NK-92 treated with Interleukin-12 subunit alpha and Interleukin-12 subunit beta, amount 100 ng/mL, for 24 hours (cell line): Measurements from ENCODE around the gene S100B.
A peak's percentile ranks its signal among the peaks of the same experiment; 100 is the strongest.
"Not testable (repeated sequence)": the region's sequence is repeated elsewhere in the genome, so short reads cannot be mapped to it uniquely, and the experiment has no call there.

Experiments
- DNase-seq: peaks from one replicate; lab custom pipeline; 2025; lab: John Stamatoyannopoulos, UW

The S100B gene

GRCh38 chr21:46604975-46605766 is at the start of gene S100B:
Gene S100B (minus strand): TSS chr21:46605082. CDS start chr21:46602415, 2,667 bp downstream.
- no peak for DNase-seq

- no peak for DNase-seq
These were observed 46.2 kb upstream of the S100B start for GRCh38 chr21:46651121-46651520.

GRCh38 chr21:46650476-46651098 is 45.7 kb upstream of the S100B start:
- DNase-seq: no peak

- DNase-seq: no peak
These were observed 44.5 kb upstream of the S100B start for GRCh38 chr21:46649356-46649755.

GRCh38 chr21:46648539-46648938 is 43.7 kb upstream of the S100B start:
- DNase-seq: no peak

GRCh38 chr21:46646541-46647154 is 41.8 kb upstream of the S100B start:
- DNase-seq: no peak

GRCh38 chr21:46645840-46646239 is 41.0 kb upstream of the S100B start:
- DNase-seq: no peak

- no peak for DNase-seq
These were observed 38.7 kb upstream of the S100B start for GRCh38 chr21:46643379-46644177.

GRCh38 chr21:46641656-46642055 is 36.8 kb upstream of the S100B start:
- DNase-seq: no peak

- no peak for DNase-seq
These were observed 34.9 kb upstream of the S100B start for GRCh38 chr21:46639489-46640386.

- DNase-seq: no peak
These were observed 33.3 kb upstream of the S100B start for GRCh38 chr21:46637952-46638746.

GRCh38 chr21:46636550-46637285 is 31.8 kb upstream of the S100B start:
- no peak for DNase-seq

- DNase-seq: no peak
These were observed 31.3 kb upstream of the S100B start for GRCh38 chr21:46636181-46636512.

GRCh38 chr21:46635324-46636180 is 30.7 kb upstream of the S100B start, which contains the start of gene PRMT2:
Gene PRMT2 (plus strand): TSS chr21:46635674. CDS start chr21:46636952, 1,278 bp downstream.
- peak; percentile 98 for DNase-seq

GRCh38 chr21:46634966-46635323 is 30.1 kb upstream of the S100B start:
- no peak for DNase-seq

GRCh38 chr21:46634427-46634826 is 29.5 kb upstream of the S100B start:
- no peak for DNase-seq

GRCh38 chr21:46633566-46633965 is 28.7 kb upstream of the S100B start:
- DNase-seq: no peak

- not testable (repeated sequence) for DNase-seq
These were observed 26.0 kb upstream of the S100B start for GRCh38 chr21:46630915-46631314.

- no peak for DNase-seq
These were observed 24.0 kb upstream of the S100B start for GRCh38 chr21:46628868-46629267.
